Fibroblast of mammary gland (primary cell): ENCODE measurements around the gene GAMT.
A peak's percentile ranks its signal among the peaks of the same experiment; 100 is the strongest.

Experiments
- DNase-seq: peaks from one replicate; pipeline ENCODE4 v3.0.0-alpha.2; 2010; ENCODE audit warnings: low read depth
- H3K4me3 ChIP-seq: 2 replicates; pipeline ENCODE4 v1.5.1; 2011; ENCODE audit warnings: low read depth, mild to moderate bottlenecking, low read length, moderate library complexity; ENCODE audit not compliant: control insufficient read depth
- TF ChIP-seq, protein P1 (sequence below): conservative IDR thresholded peaks from 2 replicates; pipeline ENCODE4 v1.5.1; 2011; ENCODE audit warnings: low read depth, low read length, inconsistent platforms; ENCODE audit not compliant: control insufficient read depth, insufficient read depth

The GAMT gene

DNA sequence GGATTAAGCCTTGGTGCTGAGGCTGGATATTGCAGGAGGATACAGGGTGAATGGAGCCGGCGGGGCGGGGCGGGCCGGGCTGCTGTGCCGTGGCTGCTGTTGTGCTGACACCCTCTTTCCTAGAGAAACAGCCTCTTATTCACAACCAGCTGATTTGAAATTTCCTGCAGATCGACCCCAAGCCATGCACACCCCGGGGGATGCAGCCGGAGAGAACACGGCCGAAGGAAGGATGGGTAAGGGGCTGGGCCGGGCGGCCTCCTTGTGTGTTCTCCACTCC is 17.1 kb upstream of the GAMT start:
- DNase-seq, result no peak
- no peak overlapping the region for H3K4me3 ChIP-seq
- TF ChIP-seq, protein P1, sequence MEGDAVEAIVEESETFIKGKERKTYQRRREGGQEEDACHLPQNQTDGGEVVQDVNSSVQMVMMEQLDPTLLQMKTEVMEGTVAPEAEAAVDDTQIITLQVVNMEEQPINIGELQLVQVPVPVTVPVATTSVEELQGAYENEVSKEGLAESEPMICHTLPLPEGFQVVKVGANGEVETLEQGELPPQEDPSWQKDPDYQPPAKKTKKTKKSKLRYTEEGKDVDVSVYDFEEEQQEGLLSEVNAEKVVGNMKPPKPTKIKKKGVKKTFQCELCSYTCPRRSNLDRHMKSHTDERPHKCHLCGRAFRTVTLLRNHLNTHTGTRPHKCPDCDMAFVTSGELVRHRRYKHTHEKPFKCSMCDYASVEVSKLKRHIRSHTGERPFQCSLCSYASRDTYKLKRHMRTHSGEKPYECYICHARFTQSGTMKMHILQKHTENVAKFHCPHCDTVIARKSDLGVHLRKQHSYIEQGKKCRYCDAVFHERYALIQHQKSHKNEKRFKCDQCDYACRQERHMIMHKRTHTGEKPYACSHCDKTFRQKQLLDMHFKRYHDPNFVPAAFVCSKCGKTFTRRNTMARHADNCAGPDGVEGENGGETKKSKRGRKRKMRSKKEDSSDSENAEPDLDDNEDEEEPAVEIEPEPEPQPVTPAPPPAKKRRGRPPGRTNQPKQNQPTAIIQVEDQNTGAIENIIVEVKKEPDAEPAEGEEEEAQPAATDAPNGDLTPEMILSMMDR, result no peak

DNA sequence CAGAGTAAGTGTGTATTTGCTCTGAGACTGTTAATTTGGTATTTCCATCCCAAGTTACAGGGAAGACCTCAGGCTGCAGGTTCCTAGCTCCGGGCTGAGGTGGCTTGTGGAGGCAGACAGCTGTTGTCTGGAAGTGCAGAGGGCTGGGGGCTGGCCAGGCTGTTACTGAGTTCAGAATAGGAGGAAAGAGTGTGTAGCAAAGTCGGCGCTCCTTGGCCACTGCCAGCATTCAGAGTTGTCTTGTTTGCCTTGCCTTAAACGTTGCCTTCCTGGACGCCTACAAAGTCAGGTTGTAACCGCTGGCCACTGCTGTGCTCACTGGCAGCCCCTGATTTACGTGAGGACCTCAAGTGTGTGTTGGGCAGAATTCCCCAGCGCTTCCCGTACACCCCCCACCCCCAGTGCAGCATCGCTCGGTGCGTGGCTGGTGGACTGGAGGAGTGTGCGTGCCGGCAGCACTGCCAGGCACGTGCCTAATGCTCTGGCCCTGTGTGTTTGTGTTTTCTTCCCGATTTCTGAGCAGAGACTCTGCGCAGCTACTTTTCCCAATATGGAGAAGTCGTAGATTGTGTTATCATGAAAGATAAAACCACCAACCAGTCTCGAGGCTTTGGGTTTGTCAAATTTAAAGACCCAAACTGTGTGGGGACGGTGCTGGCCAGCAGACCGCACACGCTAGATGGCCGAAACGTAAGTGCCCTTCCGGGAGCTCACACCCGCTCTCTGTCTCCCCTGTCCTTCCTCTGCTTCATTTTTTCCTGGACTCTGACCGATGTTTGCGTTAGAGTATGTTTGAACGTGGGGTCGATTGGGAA is 16.5 kb upstream of the GAMT start:
- peak overlapping the region; percentile 3 for H3K4me3 ChIP-seq
- TF ChIP-seq, protein P1, result no peak
- DNase-seq, result peak; percentile 35

DNA sequence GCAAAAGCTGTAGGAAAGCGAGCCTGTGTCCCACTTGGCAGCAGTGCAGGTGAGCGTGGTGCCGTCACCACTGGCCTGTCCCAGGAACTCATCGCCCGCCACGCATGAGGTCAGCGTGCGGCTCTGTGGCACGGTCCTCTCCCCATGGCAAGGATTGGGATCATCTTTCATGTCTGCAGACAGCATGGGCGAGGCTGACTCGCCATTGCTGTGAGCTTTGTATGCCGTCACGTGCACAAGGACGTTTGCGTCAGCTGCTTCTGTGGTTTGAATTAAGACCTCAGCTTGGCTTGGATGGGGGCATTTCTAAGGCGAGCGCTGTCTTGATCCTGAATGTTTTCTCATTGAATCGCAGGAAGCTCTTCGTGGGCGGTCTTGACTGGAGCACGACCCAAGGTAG is 15.8 kb upstream of the GAMT start:
- DNase-seq, result peak; percentile 99
- H3K4me3 ChIP-seq, result no peak overlapping the region
- TF ChIP-seq, protein P1, result no peak

DNA sequence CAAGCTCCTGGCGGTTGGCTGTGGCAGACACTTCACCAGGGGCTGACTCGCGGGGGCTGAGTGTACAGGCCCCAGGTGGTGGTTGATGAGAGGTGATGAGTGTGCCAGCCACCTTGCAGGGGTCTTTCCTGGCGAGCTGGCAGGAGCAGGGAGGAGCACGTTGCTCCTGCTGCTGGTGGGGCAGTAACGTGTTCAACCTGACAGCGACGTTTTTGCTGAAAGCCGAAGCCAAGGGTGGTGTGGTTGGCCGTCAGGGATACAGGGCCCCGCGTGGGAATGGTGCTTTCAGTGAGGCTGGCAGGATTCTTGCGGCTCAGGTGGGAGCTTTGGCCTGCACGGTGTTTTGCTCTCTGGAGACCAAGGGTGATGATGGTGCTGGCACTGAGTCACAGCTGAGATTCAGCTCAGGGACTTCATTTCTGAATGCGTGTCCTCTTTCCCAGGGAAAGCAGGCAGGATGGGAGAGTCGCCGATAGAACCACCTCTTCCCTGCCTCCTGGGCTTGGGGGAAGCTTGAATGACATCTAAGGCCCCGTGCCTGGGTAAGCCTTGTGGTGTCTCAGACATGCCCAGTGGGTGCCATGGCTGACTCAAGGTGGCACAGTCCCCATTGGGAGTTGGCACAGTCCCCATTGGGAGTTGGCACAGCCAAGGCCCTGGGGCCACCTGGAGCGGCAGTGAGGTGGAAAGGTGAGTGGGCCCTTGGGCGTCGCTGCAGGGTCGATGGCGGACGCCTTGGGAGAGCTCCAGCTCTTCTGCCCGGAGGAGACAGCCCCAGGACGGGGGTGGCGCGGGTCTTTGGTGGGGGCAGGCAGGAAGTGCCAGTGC is 14.9 kb upstream of the GAMT start:
- no peak overlapping the region for H3K4me3 ChIP-seq
- DNase-seq, result peak; percentile 81
- TF ChIP-seq, protein P1, result no peak

DNA sequence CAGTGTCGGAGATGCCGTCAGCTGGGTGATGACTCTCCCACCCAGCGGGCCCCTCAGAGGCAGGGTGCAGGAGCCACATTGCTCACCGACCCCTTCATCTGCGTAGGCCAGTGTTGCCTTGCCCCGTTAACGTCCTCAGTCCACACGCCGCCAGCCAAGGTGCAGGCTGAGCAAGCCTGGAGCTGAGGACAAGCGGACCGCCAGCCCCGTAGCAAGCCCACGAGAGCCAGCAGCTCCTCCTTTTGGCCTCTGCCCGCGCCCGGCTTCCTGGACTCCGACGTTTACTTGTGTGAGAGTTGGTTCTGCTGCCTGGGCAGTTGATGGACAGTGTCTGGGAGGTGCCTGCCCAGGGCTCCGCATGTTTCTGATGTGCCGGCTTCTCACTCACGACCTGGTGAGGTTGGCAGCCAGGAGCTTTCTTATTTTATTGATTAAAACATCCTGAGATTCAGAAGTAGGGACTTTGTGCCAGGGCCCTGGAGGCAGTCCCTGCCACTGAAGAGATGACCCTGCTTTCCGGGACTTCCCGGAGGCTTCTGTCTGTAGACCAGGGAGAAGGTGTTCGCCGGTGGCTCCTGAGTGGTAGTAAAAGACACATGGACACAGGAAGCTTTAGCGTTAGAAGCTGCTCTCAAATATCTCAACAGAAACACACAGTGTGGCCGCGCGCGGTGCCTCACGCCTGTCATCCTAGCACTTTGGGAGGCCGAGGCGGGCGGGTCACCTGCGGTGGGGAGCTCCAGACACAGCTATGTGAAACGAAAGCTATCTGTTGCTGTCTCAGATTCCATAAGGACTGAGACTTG is 11.9 kb upstream of the GAMT start:
- DNase-seq, result no peak
- TF ChIP-seq, protein P1, result no peak
- no peak overlapping the region for H3K4me3 ChIP-seq

DNA sequence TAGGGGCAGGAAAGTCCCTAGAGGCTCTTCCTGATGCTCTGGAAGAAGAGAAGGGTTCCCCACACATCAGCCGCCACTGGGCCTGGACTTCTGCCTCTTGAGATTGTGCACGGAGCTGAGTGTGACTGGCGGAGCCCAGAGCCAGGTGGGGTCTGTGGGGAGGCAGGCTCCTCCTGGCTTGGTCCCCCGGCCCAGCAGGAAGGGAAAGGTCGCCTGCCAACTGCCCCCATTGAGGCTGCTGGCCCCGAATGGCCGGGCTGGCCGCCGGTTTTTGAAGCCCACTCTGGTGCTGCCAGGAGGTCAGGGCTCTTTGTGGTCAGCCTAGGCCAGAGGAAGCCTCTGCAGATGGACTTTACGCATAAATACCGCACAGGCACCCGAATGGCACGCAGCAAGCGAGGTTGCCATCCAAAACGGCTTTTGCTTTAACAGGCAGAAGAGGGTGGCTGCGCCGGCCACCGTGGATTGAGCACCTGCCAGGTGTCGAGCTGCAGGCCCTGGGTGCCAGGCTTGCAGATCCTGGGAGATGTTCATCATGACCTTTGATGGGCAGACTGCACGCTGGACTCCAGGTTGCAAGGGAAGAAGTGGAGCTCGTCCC is 11.1 kb upstream of the GAMT start:
- no peak for DNase-seq
- H3K4me3 ChIP-seq, result no peak overlapping the region
- TF ChIP-seq, protein P1, result no peak
